Mesodermal cell (in vitro differentiated cells): Measurements from ENCODE around the gene BYSL. TPM values are rescaled to one million over a fixed set of nuclear protein-coding genes. Genes with fewer than 3 reads are reported as not detected.

Source experiments
- H3K27ac ChIP-seq: 2 replicates; pipeline ENCODE4 v1.7.0; 2013; ENCODE audit warnings: mild to moderate bottlenecking, low read depth, low read length, moderate library complexity; ENCODE audit not compliant: severe bottlenecking
- H3K36me3 ChIP-seq: 2 replicates; pipeline ENCODE4 v1.7.1; 2013; ENCODE audit warnings: mild to moderate bottlenecking, low read length, moderate library complexity; ENCODE audit not compliant: control insufficient read depth, insufficient read depth
- H3K4me1 ChIP-seq: one replicate; pipeline ENCODE4 v1.7.1; 2013; ENCODE audit warnings: mild to moderate bottlenecking, low read length; ENCODE audit not compliant: insufficient read depth, control insufficient read depth, poor library complexity, severe bottlenecking
- H3K4me3 ChIP-seq: 2 replicates; pipeline ENCODE4 v1.7.0; 2013; ENCODE audit warnings: low read length, control low read depth, mild to moderate bottlenecking; ENCODE audit not compliant: insufficient read depth, poor library complexity, severe bottlenecking; ENCODE audit errors: extremely low read depth
- H3K9me3 ChIP-seq: 2 replicates; pipeline ENCODE4 v1.7.1; 2013; ENCODE audit warnings: mild to moderate bottlenecking, low read length, moderate library complexity; ENCODE audit not compliant: control insufficient read depth
- whole genome bisulfite sequencing, 2 experiments: methylation state at CpG; one replicate each; pipeline ENCODE4 v1.1.5; 2013; ENCODE audit warnings: missing lambda C conversion rate in 2 of 2; ENCODE audit not compliant: insufficient coverage in 2 of 2; 5-methylcytosine and 5-hydroxymethylcytosine counted together
- polyA plus RNA-seq, 2 experiments: library from polyadenylated mRNA; stranded (reverse); fragments of 50-300 nt; gene quantifications; one replicate each; pipeline ENCODE4 v1.2.3, GENCODE V29; 2013

The BYSL gene
- polyA plus RNA-seq (2013, experiment 1 of 2): 27.3 TPM
- 23.9 TPM for polyA plus RNA-seq (2013, experiment 2 of 2)

GRCh38 chr6:41920921-41921711 is at the start of gene BYSL, which contains the start of gene MED20:
TSS of gene BYSL (plus strand) at chr6:41921499. CDS start at chr6:41921563, 64 bp downstream.
TSS of gene MED20 (minus strand) at chr6:41921139. CDS start at chr6:41921018, 121 bp downstream.
- H3K36me3 ChIP-seq: peaks cover 41% of the 10 kb centered on the region
- H3K9me3 ChIP-seq: no peaks in the 10 kb centered on the region
- peaks cover 30% of the 10 kb centered on the region for H3K4me1 ChIP-seq
- H3K4me3 ChIP-seq: peak within 1 kb of the TSS; percentile 80
- WGBS, 2 experiments: 0 to 1% methylated on average over 45 to 52 of the region's 55 CpGs
- H3K27ac ChIP-seq: peak within 1 kb of the TSS; percentile 96

- Histone ChIP-seq H3K36me3 (peaks cover 13% of the 10 kb centered on the region), H3K4me3 (no peak overlapping the region), H3K27ac (no peak overlapping the region), H3K9me3 (no peaks in the 10 kb centered on the region), H3K4me1 (no peaks in the 10 kb centered on the region)
- WGBS, 2 experiments: no CpG with 5 or more reads among the region's 2 CpGs
These were observed 49.6 kb upstream of the BYSL start for GRCh38 chr6:41871691-41872090.

- H3K4me1 ChIP-seq: no peaks in the 10 kb centered on the region
- WGBS, 2 experiments: 94 to 97% methylated on average over 9 to 11 of the region's 13 CpGs
- H3K36me3 ChIP-seq: peaks cover 13% of the 10 kb centered on the region
- H3K27ac ChIP-seq: no peak overlapping the region
- H3K4me3 ChIP-seq: no peak overlapping the region
- H3K9me3 ChIP-seq: no peaks in the 10 kb centered on the region
These were observed 49.2 kb upstream of the BYSL start for GRCh38 chr6:41872147-41872546.

- no peaks in the 10 kb centered on the region for H3K4me1 ChIP-seq
- no peak overlapping the region for H3K4me3 ChIP-seq
- 100% methylated on average over 1 of the region's 1 CpG; no CpG with 5 or more reads in 1 of the 2 experiments for WGBS, 2 experiments
- peaks cover 10% of the 10 kb centered on the region for H3K36me3 ChIP-seq
- H3K27ac ChIP-seq: no peak overlapping the region
- no peaks in the 10 kb centered on the region for H3K9me3 ChIP-seq
These were observed 46.6 kb upstream of the BYSL start for GRCh38 chr6:41874741-41875140.

GRCh38 chr6:41877051-41877680 is 44.1 kb upstream of the BYSL start:
- no peaks in the 10 kb centered on the region for H3K9me3 ChIP-seq
- WGBS, 2 experiments: 86% methylated on average over 1 of the region's 2 CpGs; no CpG with 5 or more reads in 1 of the 2 experiments
- peaks cover 5% of the 10 kb centered on the region for H3K36me3 ChIP-seq
- no peaks in the 10 kb centered on the region for H3K4me1 ChIP-seq
- H3K27ac ChIP-seq: no peak overlapping the region
- no peak overlapping the region for H3K4me3 ChIP-seq

- no peak overlapping the region for H3K4me3 ChIP-seq
- 67 to 83% methylated on average over 1 of the region's 2 CpGs for WGBS, 2 experiments
- no peaks in the 10 kb centered on the region for H3K36me3 ChIP-seq
- H3K27ac ChIP-seq: no peak overlapping the region
- no peaks in the 10 kb centered on the region for H3K9me3 ChIP-seq
- H3K4me1 ChIP-seq: no peaks in the 10 kb centered on the region
These were observed 43.1 kb upstream of the BYSL start for GRCh38 chr6:41878246-41878645.

- 77 to 96% methylated on average over 3 to 4 of the region's 5 CpGs for WGBS, 2 experiments
- Histone ChIP-seq H3K27ac (peak overlapping the region; percentile 17), H3K9me3 (no peaks in the 10 kb centered on the region), H3K4me3 (no peak overlapping the region), H3K4me1 (no peaks in the 10 kb centered on the region), H3K36me3 (no peaks in the 10 kb centered on the region)
These were observed 42.3 kb upstream of the BYSL start for GRCh38 chr6:41878961-41879405.

GRCh38 chr6:41881506-41881905 is 39.8 kb upstream of the BYSL start:
- WGBS, 2 experiments: 100% methylated on average over 1 of the region's 1 CpG; no CpG with 5 or more reads in 1 of the 2 experiments
- no peak overlapping the region for H3K4me3 ChIP-seq
- no peaks in the 10 kb centered on the region for H3K4me1 ChIP-seq
- H3K36me3 ChIP-seq: no peaks in the 10 kb centered on the region
- H3K27ac ChIP-seq: no peak overlapping the region
- H3K9me3 ChIP-seq: no peaks in the 10 kb centered on the region

GRCh38 chr6:41884957-41885356 is 36.3 kb upstream of the BYSL start:
- 90 to 100% methylated on average over 1 to 2 of the region's 5 CpGs for WGBS, 2 experiments
- Histone ChIP-seq H3K27ac (no peak overlapping the region), H3K36me3 (no peaks in the 10 kb centered on the region), H3K4me3 (no peak overlapping the region), H3K9me3 (no peaks in the 10 kb centered on the region), H3K4me1 (peaks cover 10% of the 10 kb centered on the region)

GRCh38 chr6:41885930-41886329 is 35.4 kb upstream of the BYSL start:
- no CpG with 5 or more reads among the region's 1 CpG for WGBS, 2 experiments
- no peaks in the 10 kb centered on the region for H3K36me3 ChIP-seq
- no peaks in the 10 kb centered on the region for H3K9me3 ChIP-seq
- no peak overlapping the region for H3K27ac ChIP-seq
- H3K4me3 ChIP-seq: no peak overlapping the region
- peaks cover 10% of the 10 kb centered on the region for H3K4me1 ChIP-seq
